ENCODE results near the gene RBM27. TPM values are rescaled to one million over a fixed set of nuclear protein-coding genes. Genes with fewer than 3 reads are reported as not detected.
A peak's percentile ranks its signal among the peaks of the same experiment; 100 is the strongest.
"Not testable (repeated sequence)": the region's sequence is repeated elsewhere in the genome, so short reads cannot be mapped to it uniquely, and the experiment has no call there.

Gene RBM27
- 36.7 TPM for total RNA-seq

- peak; percentile 99 for DNase-seq
These were observed at the start of gene RBM27 for GRCh38 chr5:146203011-146203871. TSS of gene RBM27 (plus strand) at chr5:146203605. CDS start at chr5:146203766, 161 bp downstream.

GRCh38 chr5:146158255-146158654, 45.1 kb upstream of the RBM27 start:
- DNase-seq = no peak

GRCh38 chr5:146164382-146164781, 39.0 kb upstream of the RBM27 start:
- no peak for DNase-seq

- DNase-seq = no peak
These were observed 37.9 kb upstream of the RBM27 start for GRCh38 chr5:146165460-146165859.

GRCh38 chr5:146165903-146166302, 37.5 kb upstream of the RBM27 start:
- DNase-seq = no peak

- DNase-seq = no peak
These were observed 34.3 kb upstream of the RBM27 start for GRCh38 chr5:146169076-146169475.

GRCh38 chr5:146173049-146173448, 30.4 kb upstream of the RBM27 start:
- DNase-seq = not testable (repeated sequence)

GRCh38 chr5:146173597-146173996, 29.8 kb upstream of the RBM27 start:
- no peak for DNase-seq

GRCh38 chr5:146176805-146177204, 26.6 kb upstream of the RBM27 start:
- no peak for DNase-seq

- DNase-seq = no peak
These were observed 23.7 kb upstream of the RBM27 start for GRCh38 chr5:146179696-146180095.

- DNase-seq = not testable (repeated sequence)
These were observed 20.0 kb upstream of the RBM27 start for GRCh38 chr5:146183403-146183802.

GRCh38 chr5:146185161-146185560, 18.2 kb upstream of the RBM27 start:
- no peak for DNase-seq

GRCh38 chr5:146188358-146188757, 15.0 kb upstream of the RBM27 start:
- no peak for DNase-seq

GRCh38 chr5:146192571-146193043, 10.8 kb upstream of the RBM27 start:
- no peak for DNase-seq

- DNase-seq = no peak
These were observed 10.1 kb upstream of the RBM27 start for GRCh38 chr5:146193285-146193684.

- DNase-seq = not testable (repeated sequence)
These were observed 8.4 kb upstream of the RBM27 start for GRCh38 chr5:146194997-146195396.

GRCh38 chr5:146196459-146197048, 6.9 kb upstream of the RBM27 start:
- no peak for DNase-seq

- peak; percentile 64 for DNase-seq
These were observed 4.1 kb upstream of the RBM27 start for GRCh38 chr5:146199176-146199815.

GRCh38 chr5:146201795-146202194, 1.6 kb upstream of the RBM27 start:
- not testable (repeated sequence) for DNase-seq

GRCh38 chr5:146203872-146204192, 427 bp downstream of the RBM27 start:
- no peak for DNase-seq

GRCh38 chr5:146205499-146206202, 2.2 kb downstream of the RBM27 start:
- DNase-seq = no peak

- DNase-seq = no peak
These were observed 2.9 kb downstream of the RBM27 start for GRCh38 chr5:146206257-146206656.
